Liver (tissue), 3 donors: ENCODE results near the gene DNASE2.

Experiments
- CTCF ChIP-seq: fragments of 150-350 bp; IDR thresholded peaks from 2 replicates; pipeline ENCODE4 v1.5.1; 2017; ENCODE audit warnings: improper control_type of control experiment, low read depth, low read length; ENCODE audit not compliant: missing input control
- EGR1 ChIP-seq, 2 donors: IDR thresholded peaks; 2 replicates each; pipeline ENCODE4 v1.6.1; 2016 to 2018; ENCODE audit warnings: antibody characterized with exemption in 2 of 2, low read depth in 2 of 2
- RAD21 ChIP-seq, 2 donors: IDR thresholded peaks; 2 replicates each; pipeline ENCODE4 v1.6.1; 2016; ENCODE audit warnings: antibody characterized with exemption in 2 of 2, mild to moderate bottlenecking in 2 of 2
- REST ChIP-seq: IDR thresholded peaks from 2 replicates; pipeline ENCODE4 v1.6.1; 2016; ENCODE audit warnings: antibody characterized with exemption, mild to moderate bottlenecking
- donor health status: healthy.
- donor health status: healthy.

GRCh38 chr19:12872255-12872654 lies 9.0 kb downstream of the DNASE2 start:
- no peak for TF ChIP-seq EGR1 (IDR thresholded peaks at IDR 0.05; ENCODE audit: low read depth in 2 of 2)
- TF ChIP-seq CTCF, result no peak
- TF ChIP-seq RAD21 (IDR thresholded peaks at IDR 0.05), result no peak
- TF ChIP-seq REST, result no peak
